Measurements from ENCODE around the gene CD59.

- TF ChIP-seq, protein P1, sequence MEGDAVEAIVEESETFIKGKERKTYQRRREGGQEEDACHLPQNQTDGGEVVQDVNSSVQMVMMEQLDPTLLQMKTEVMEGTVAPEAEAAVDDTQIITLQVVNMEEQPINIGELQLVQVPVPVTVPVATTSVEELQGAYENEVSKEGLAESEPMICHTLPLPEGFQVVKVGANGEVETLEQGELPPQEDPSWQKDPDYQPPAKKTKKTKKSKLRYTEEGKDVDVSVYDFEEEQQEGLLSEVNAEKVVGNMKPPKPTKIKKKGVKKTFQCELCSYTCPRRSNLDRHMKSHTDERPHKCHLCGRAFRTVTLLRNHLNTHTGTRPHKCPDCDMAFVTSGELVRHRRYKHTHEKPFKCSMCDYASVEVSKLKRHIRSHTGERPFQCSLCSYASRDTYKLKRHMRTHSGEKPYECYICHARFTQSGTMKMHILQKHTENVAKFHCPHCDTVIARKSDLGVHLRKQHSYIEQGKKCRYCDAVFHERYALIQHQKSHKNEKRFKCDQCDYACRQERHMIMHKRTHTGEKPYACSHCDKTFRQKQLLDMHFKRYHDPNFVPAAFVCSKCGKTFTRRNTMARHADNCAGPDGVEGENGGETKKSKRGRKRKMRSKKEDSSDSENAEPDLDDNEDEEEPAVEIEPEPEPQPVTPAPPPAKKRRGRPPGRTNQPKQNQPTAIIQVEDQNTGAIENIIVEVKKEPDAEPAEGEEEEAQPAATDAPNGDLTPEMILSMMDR (conservative IDR thresholded peaks at IDR 0.05) = peak; percentile 34
- no peak for TF ChIP-seq ZFX (IDR thresholded peaks at IDR 0.05)
Observed at GRCh38 chr11:33716243-33716642, 20.0 kb downstream of the CD59 start.
